ENCODE measurements around the gene CCDC167. TPM values are rescaled to one million over a fixed set of nuclear protein-coding genes. Genes with fewer than 3 reads are reported as not detected.

The CCDC167 gene
- total and polyA plus RNA-seq, 10 of the 15 experiments (the other 5 are each of a cell fraction or from before 2014, with no cell fraction given), result 74.9 to 380 (median 137) TPM

GRCh38 chr6:37491171-37491829 is 8.4 kb downstream of the CCDC167 start (continued):
- TF ChIP-seq PRDM15 (CRISPR knock-in tag; IDR thresholded peaks at IDR 0.05), result no peak

- no peak overlapping the region for H2AFZ ChIP-seq (ENCODE audit: control insufficient read depth, low read depth, low read length)
- FAIRE-seq (no peak), DNase-seq (ENCODE audit: low read depth, low spot score) (no peak), ATAC-seq (peak; percentile 4)
- peaks cover 37% of the 10 kb centered on the region for H3K79me2 ChIP-seq (ENCODE audit: control insufficient read depth, insufficient read depth, low read length)
- POLR2A ChIA-PET, result interaction anchor here (1.6 to 6.3 kb wide), 6 partner anchors 10 to 74 kb away, joined by 5 to 53 read pairs (median 9); partner anchors contain the start of genes CCDC167 and CMTR1
- peaks cover 61% of the 10 kb centered on the region for H3K4me1 ChIP-seq (ENCODE audit: control insufficient read depth, insufficient read depth, low read length)
- H3K4me3 ChIP-seq, result no peak overlapping the region
- H3K9me3 ChIP-seq (replicated peaks; ENCODE audit: control insufficient read depth, insufficient read depth, low read length), result no peaks in the 10 kb centered on the region; the same call in 2 of the 3 replicates
- H3K36me3 ChIP-seq (ENCODE audit: control insufficient read depth in 2 of 2, insufficient read depth in 2 of 2, low read length in 1 of 2), result peaks cover 0 to 14% of the 10 kb centered on the region in 2 experiments
- 50% methylated on average over 9 of the region's 9 CpGs for WGBS (ENCODE audit: insufficient coverage, insufficient replicate concordance, low lambda C conversion rate, missing lambda C conversion rate)
- TF ChIP-seq RELB (IDR thresholded peaks at IDR 0.05; ENCODE audit: low read depth), result no peak
- TF ChIP-seq PBX3 (IDR thresholded peaks at IDR 0.05; ENCODE audit: insufficient replicate concordance, low read depth, low read length), result no peak
- TF ChIP-seq DPF2 (IDR thresholded peaks at IDR 0.05), result no peak
- 0 out of 2 replicates have a peak, but pooled peaks have one; percentile 13 for TF ChIP-seq POLR2A (IDR thresholded peaks at IDR 0.05; ENCODE audit: low read depth, low read length)
- no peak for TF ChIP-seq PKNOX1 (IDR thresholded peaks at IDR 0.05)
- TF ChIP-seq POLR2AphosphoS5 (IDR thresholded peaks at IDR 0.05; ENCODE audit: low read length), result 0 out of 2 replicates have a peak, but pooled peaks have one; percentile 26
- no peak for TF ChIP-seq BRCA1 (IDR thresholded peaks at IDR 0.05; ENCODE audit: low read depth, low read length)
- TF ChIP-seq KAT2A (conservative IDR thresholded peaks at IDR 0.05; ENCODE audit: control insufficient read depth, low read depth, low read length), result no peak
- intact Hi-C loops (cut with micrococcal nuclease; ENCODE audit: unreplicated experiment) (no loop called here), in situ Hi-C loops (cut with MboI) (loop anchor here (10.0 kb wide), 1 partner anchor 64 kb away; no protein-coding TSS in a partner anchor)
- H3K27me3 ChIP-seq (replicated peaks in 1 of 2; ENCODE audit: control insufficient read depth in 2 of 2, insufficient read depth in 2 of 2, low read length in 1 of 2), result no peaks in the 10 kb centered on the region
- SMC1A ChIA-PET (ENCODE audit: uncharacterized antibody, unreplicated experiment), result interaction anchor here (1.0 to 7.0 kb wide), 12 partner anchors 12 to 202 kb away, joined by 3 to 92 read pairs (median 4); partner anchors contain the start of genes CCDC167 and CMTR1
- peak overlapping the region; percentile 41 for H3K4me2 ChIP-seq (ENCODE audit: control insufficient read depth, insufficient read depth)
- H3K27ac ChIP-seq (ENCODE audit: control insufficient read depth, insufficient read depth), result peak overlapping the region; percentile 69
- BruUV-seq (replicated peaks), result no TSS peak
- H4K20me1 ChIP-seq (ENCODE audit: control insufficient read depth, insufficient read depth), result no peaks in the 10 kb centered on the region
- CTCF ChIA-PET, result interaction anchor here (0.6 to 7.8 kb wide), 10 partner anchors 27 to 216 kb away, joined by 3 to 97 read pairs (median 8); no protein-coding TSS in a partner anchor
- RAD21 ChIA-PET (ENCODE audit: unreplicated experiment), result interaction anchor here (0.9 to 4.1 kb wide), 9 partner anchors 11 to 205 kb away, joined by 3 to 32 read pairs (median 6); no protein-coding TSS in a partner anchor
- peak overlapping the region; percentile 12 for H3K9ac ChIP-seq (ENCODE audit: control insufficient read depth, insufficient read depth, low read length)
Observed at GRCh38 chr6:37490536-37491170, 9.0 kb downstream of the CCDC167 start.
